Suprapubic skin (tissue), 4 donors: Measurements from ENCODE around the gene CAPN9.

Source experiments
- CTCF ChIP-seq, 2 donors: fragments of 200-600 bp in 1 of 2; fragments of 450-650 bp in 1 of 2; sonication (generic) in 1 of 2; IDR thresholded peaks; one replicate each; pipeline ENCODE4 v1.5.1; 2016 to 2019; ENCODE audit warnings: antibody characterized with exemption in 2 of 2, mild to moderate bottlenecking in 1 of 2, moderate library complexity in 1 of 2
- POLR2A ChIP-seq, 2 donors: fragments of 450-650 bp; IDR thresholded peaks; one replicate each; pipeline ENCODE4 v1.6.1; 2017; ENCODE audit warnings: antibody characterized with exemption in 2 of 2, mild to moderate bottlenecking in 2 of 2, moderate library complexity in 2 of 2
- POLR2AphosphoS5 ChIP-seq, 3 donors: sonication (generic); formaldehyde crosslinking; IDR thresholded peaks; one replicate each; pipeline ENCODE4 v1.6.1; 2017; ENCODE audit warnings: antibody characterized with exemption in 3 of 3

GRCh38 chr1:230792691-230793462, 45.7 kb downstream of the CAPN9 start:
- TF ChIP-seq CTCF (IDR thresholded peaks at IDR 0.05) (no peak), POLR2A (IDR thresholded peaks at IDR 0.05) (no peak), POLR2AphosphoS5 (IDR thresholded peaks at IDR 0.05) (no peak)
